ENCODE data around the gene CFLAR.
"Not testable (repeated sequence)": the region's sequence is repeated elsewhere in the genome, so short reads cannot be mapped to it uniquely, and the experiment has no call there.

The CFLAR gene

GRCh38 chr2:201172279-201172678, 56.3 kb downstream of the CFLAR start:
- intact Hi-C loops (cut with DNase I): no loop called here
- no peak for DNase-seq

DNA sequence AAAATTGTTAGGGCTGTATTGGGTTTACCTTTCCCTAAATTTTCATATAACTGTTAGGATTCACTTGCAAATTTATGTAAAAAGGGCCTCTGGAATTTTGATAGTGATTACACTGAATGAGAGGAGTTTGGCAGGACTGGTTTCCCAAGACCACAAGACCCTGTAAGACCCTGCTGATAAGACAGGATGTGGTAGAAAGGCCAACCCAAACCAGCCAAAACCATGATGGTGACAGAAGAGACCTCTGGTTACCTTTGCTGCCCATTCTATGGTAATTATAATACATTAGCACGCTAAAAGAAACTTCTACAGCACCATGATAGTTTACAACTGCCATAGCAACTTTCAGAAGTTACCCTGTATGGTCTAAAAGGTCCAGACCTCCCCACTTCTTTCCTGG, 58.7 kb downstream of the CFLAR start:
- DNase-seq: no peak
- intact Hi-C loops (cut with DNase I): no loop called here

GRCh38 chr2:201176081-201176481, 60.1 kb downstream of the CFLAR start:
- no peak for DNase-seq
- intact Hi-C loops (cut with DNase I): loop anchor here (2.0 kb wide), 1 partner anchor 271 kb away; no protein-coding TSS in a partner anchor

- intact Hi-C loops (cut with DNase I): no loop called here
- no peak for DNase-seq
Observed at GRCh38 chr2:201180010-201180409, 64.0 kb downstream of the CFLAR start.

DNA sequence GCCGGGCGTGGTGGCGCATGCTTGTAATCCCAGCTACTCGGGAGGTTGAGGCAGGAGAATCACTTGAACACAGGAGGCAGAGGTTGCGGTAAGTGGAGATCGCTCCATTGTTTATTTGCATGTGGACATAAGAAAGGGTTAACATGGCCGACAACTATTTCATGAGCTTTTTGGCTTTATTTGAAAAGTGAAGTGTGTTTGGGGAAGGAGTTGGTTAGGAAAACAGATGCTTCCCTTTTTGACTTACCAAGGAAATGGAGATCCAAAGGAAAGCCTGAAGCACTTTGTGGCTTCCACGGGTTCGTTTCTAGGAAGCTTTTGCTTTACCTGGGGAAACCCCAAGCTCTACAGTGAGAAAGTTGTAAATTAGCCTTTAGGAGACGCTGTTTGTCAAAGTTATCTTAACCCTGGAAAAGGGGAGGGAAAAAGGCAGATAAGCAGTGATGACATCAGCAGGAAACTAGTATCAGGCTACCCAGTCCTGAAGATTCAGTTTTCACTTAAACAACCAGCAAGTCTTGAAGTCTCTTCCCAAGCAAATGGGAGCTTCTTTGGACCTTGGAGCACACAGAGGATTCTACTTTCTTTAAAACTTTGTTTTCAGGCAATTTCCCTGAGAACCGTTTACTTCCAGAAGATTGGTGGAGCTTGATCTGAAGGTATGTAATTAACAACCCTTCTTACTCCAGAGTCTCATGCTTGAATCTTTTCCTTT, 66.8 kb downstream of the CFLAR start, which contains the start of gene CASP10:
Gene CASP10, plus strand, starts transcription at position 492 of the 715 bp plus-strand sequence. CDS start 2,637 bp downstream, outside the sequence.
- intact Hi-C loops (cut with DNase I): no loop called here
- DNase-seq: no peak

- DNase-seq: no peak
- intact Hi-C loops (cut with DNase I): no loop called here
Observed at GRCh38 chr2:201183365-201183727, 67.4 kb downstream of the CFLAR start.

DNA sequence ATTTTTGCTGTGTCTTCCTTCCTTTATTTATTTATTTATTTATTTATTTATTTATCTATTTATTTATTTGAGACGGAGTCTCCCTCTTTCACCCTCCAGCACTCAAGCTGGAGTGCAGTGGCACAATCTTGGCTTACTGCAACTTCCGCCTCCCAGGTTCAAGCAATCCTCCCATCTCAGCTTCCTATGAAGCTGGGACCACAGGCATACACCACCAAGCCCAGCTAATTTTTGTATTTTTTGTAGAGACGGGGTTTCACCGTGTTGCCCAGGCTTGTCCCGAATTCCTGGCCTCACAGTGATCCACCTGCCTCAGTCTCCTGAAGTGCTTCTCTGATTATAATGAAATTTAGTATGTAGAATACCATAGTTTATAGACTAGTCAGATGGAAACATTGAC, 67.9 kb downstream of the CFLAR start:
- DNase-seq; intact Hi-C loops (cut with DNase I): not testable (repeated sequence)

DNA sequence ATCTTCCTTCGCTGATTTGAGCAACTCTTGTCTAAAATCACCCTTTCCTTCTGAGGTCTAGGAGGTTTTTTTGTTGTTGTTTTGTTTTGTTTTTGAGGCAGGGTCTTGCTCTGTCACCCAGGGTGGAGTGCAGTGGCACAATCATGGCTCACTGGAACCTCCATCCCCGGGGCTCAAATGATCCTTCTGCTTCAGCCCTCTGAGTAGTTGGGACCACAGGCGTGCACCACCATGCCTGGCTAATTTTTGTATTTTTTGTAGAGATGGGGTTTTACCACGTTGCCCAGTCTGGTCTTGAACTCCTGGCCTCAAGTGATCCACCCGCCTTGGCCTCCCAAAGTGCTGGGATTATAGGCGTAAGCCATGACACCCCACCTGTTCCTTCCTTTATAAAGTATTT, 68.3 kb downstream of the CFLAR start:
- DNase-seq; intact Hi-C loops (cut with DNase I): not testable (repeated sequence)

- intact Hi-C loops (cut with DNase I): no loop called here
- DNase-seq: no peak
Observed at GRCh38 chr2:201185863-201186262, 69.9 kb downstream of the CFLAR start.

DNA sequence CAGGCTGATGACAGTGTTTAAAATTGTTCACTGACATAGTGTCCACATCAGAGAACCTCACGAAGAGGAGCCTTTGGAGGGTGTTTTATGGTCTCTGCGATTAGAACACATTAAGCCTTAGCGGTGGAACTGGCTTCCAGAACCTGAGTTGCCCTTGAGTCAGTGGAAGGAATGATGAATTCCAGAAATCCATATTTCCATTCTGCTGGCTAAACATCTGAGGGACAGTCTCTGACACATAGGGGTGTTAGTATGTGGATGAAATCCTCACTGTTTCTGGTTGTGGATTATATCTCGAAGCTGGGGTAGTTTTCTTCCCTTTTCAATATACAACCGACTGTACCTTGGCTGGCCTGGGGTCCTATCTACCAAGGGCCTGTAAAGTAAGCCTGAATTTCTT, 71.0 kb downstream of the CFLAR start:
- intact Hi-C loops (cut with DNase I): no loop called here
- DNase-seq: no peak

GRCh38 chr2:201188449-201188848, 72.5 kb downstream of the CFLAR start:
- no peak for DNase-seq
- intact Hi-C loops (cut with DNase I): no loop called here

- no peak for DNase-seq
- intact Hi-C loops (cut with DNase I): no loop called here
Observed at GRCh38 chr2:201191132-201191875, 75.3 kb downstream of the CFLAR start.

DNA sequence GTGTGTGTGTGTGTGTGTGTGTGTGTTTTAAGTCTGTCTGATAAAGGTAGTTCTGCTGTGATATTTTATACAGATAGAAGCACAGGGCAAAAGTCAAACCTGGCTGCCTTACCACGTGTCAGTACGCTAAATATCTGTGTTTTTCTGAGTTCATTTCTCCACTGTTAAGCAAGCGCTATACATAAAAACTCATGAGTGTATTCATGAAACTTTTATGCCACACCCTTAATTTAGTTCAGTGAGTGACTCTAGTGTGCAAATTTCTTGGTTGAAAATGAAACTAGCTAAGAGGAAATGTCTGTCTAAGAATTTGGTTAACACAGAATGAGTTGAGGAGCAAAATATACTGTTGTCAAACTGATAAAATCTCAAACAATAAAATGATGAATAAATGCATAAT, 78.1 kb downstream of the CFLAR start:
- intact Hi-C loops (cut with DNase I): no loop called here
- DNase-seq: no peak

GRCh38 chr2:201195331-201195730, 79.4 kb downstream of the CFLAR start:
- intact Hi-C loops (cut with DNase I): no loop called here

DNA sequence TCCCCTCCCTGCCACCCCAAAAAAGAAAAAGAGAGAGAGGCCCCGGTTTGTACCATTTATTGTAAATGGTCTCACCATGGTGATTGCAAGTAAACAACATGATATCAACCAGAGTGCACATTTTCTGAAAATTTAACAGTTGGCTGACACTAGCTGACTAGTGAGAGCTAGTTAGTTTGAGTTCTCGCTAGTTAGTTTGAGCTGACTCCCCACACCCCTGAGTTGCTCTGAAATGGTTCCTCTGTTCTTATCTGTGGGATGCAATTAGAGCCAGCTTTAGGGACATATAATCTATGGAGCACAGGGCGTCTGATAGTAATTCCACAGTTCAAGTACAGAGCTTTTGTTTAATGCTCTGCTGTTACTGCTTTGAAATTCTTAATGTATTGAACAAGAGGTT, 80.0 kb downstream of the CFLAR start:
- DNase-seq: no peak
- intact Hi-C loops (cut with DNase I): no loop called here

More at GRCh38 chr2:201195331-201195730, 79.4 kb downstream of the CFLAR start:
- no peak for DNase-seq

DNA sequence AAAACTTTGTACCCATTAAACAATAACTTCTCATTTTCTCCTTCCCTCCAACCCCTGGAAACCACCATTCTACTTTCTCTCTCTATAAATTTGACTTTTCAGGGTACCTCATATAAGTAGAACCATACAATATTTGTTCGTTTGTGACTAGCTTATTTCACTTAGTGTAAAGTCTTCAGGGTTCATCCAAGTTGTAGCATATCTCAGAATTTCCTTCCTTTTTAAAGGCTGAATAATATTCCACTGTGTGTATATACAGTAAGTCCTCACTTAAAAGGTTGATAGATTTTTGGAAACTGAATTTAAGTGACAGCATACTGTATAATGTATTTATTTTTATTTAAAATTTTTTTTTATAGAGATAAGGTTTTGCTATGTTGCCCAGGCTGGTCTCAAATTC, 80.8 kb downstream of the CFLAR start:
- intact Hi-C loops (cut with DNase I): no loop called here
- DNase-seq: no peak

GRCh38 chr2:201197781-201198180, 81.8 kb downstream of the CFLAR start:
- no peak for DNase-seq
- intact Hi-C loops (cut with DNase I): no loop called here

GRCh38 chr2:201199847-201200246, 83.9 kb downstream of the CFLAR start:
- DNase-seq: no peak
- intact Hi-C loops (cut with DNase I): no loop called here

DNA sequence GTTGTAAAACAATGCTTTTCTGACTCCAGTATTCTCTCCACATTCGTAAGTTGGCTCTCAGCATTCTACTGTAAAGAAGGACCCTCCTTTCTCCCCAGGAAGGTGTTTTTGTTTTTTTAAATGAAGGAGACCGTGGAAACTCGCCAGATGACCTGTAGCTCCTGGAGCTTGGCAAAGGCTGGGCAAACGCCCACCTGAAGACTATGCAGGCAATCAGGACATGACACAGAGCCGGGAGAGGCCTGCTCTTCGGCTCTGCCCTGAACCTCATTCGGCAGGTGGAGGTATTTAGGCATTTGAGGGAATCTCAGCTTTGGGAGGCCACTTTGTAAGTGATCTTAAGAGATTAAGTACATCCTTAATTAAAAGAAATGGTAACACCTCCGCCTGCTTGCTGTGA, 84.4 kb downstream of the CFLAR start:
- no peak for DNase-seq
- intact Hi-C loops (cut with DNase I): no loop called here

- intact Hi-C loops (cut with DNase I): no loop called here
- no peak for DNase-seq
Observed at GRCh38 chr2:201201371-201201770, 85.4 kb downstream of the CFLAR start.

GRCh38 chr2:201203916-201204654, 88.1 kb downstream of the CFLAR start:
- no peak for DNase-seq

More at GRCh38 chr2:201203916-201204654, 88.1 kb downstream of the CFLAR start:
- intact Hi-C loops (cut with DNase I): no loop called here
